A673 (cell line): ENCODE data around the gene KCNG2. TPM values are rescaled to one million over a fixed set of nuclear protein-coding genes. Genes with fewer than 3 reads are reported as not detected.

Experiments used
- BruUV-seq: library from RNA; stranded (reverse); fragments of 400-500 nt; replicated peaks from 2 replicates; lab custom pipeline; 2021; lab: Mats Ljungman, UMichigan
- CTCF ChIA-PET: fragments of 300-600 bp; sonication (Branson Sonifier 250); formaldehyde crosslinking; loops from one replicate; lab custom pipeline; 2022; ENCODE audit warnings: antibody characterized with exemption; lab: Charles Lee
- POLR2A ChIA-PET: fragments of 300-600 bp; sonication (Branson Sonifier 250); formaldehyde crosslinking; loops from one replicate; lab custom pipeline; 2022; ENCODE audit warnings: antibody characterized with exemption; ENCODE audit not compliant: low non-redundant PET; lab: Charles Lee
- DNase-seq: peaks from one replicate; pipeline ENCODE4 v3.0.0-alpha.2; 2015; ENCODE audit warnings: low spot score
- H3K27ac ChIP-seq: fragments of 200-600 bp; sonication (generic); 2 replicates; pipeline ENCODE4 v1.5.1; 2016; ENCODE audit warnings: mixed run types, low read depth, mild to moderate bottlenecking, mixed read lengths, antibody characterized with exemption, low read length; ENCODE audit not compliant: poor library complexity, severe bottlenecking
- H3K27me3 ChIP-seq: fragments of 200-600 bp; sonication (generic); replicated peaks from 2 replicates; pipeline ENCODE4 v1.6.1; 2017; ENCODE audit warnings: mixed run types, low read depth, mild to moderate bottlenecking, mixed read lengths, antibody characterized with exemption, low read length; ENCODE audit not compliant: insufficient read depth, poor library complexity
- H3K36me3 ChIP-seq: fragments of 200-600 bp; sonication (generic); 2 replicates; pipeline ENCODE4 v1.6.1; 2016; ENCODE audit warnings: mixed run types, mild to moderate bottlenecking, mixed read lengths, antibody characterized with exemption, low read length; ENCODE audit not compliant: insufficient read depth, poor library complexity, severe bottlenecking
- H3K4me1 ChIP-seq: fragments of 200-600 bp; sonication (generic); 2 replicates; pipeline ENCODE4 v1.6.1; 2017; ENCODE audit warnings: mixed run types, mild to moderate bottlenecking, mixed read lengths, antibody characterized with exemption, low read length; ENCODE audit not compliant: insufficient read depth, poor library complexity, severe bottlenecking
- H3K4me3 ChIP-seq: fragments of 200-600 bp; sonication (generic); 2 replicates; pipeline ENCODE4 v1.5.1; 2016; ENCODE audit warnings: low read depth, mixed run types, mild to moderate bottlenecking, mixed read lengths, low read length; ENCODE audit not compliant: poor library complexity, severe bottlenecking
- H3K9me3 ChIP-seq: fragments of 200-600 bp; sonication (generic); 2 replicates; pipeline ENCODE4 v1.6.1; 2016; ENCODE audit warnings: mixed run types, low read depth, mild to moderate bottlenecking, mixed read lengths, antibody characterized with exemption, low read length; ENCODE audit not compliant: poor library complexity, severe bottlenecking
- EZH2 ChIP-seq: fragments of 200-600 bp; sonication (generic); IDR thresholded peaks from 2 replicates; pipeline ENCODE4 v1.6.1; 2017; ENCODE audit warnings: borderline replicate concordance, low read depth, mild to moderate bottlenecking, mixed read lengths, antibody characterized with exemption, low read length; ENCODE audit not compliant: poor library complexity, severe bottlenecking
- intact Hi-C: fragments of 100-400 bp; cut with micrococcal nuclease; formaldehyde crosslinking; loops from one replicate; pipeline ENCODE4 v1.10.0; 2022; ENCODE audit not compliant: unreplicated experiment
- total RNA-seq: library from RNA; stranded (reverse); gene quantifications from 2 replicates; pipeline ENCODE4 v1.2.3, GENCODE V29; 2021
- TF ChIP-seq, protein P1 (sequence below): fragments of 300-800, 200-600 bp; sonication (generic); conservative IDR thresholded peaks from 2 replicates; pipeline ENCODE4 v1.5.1; 2017; ENCODE audit warnings: low read depth, mild to moderate bottlenecking, antibody characterized with exemption, low read length, moderate library complexity, mixed read lengths

The KCNG2 gene
- total RNA-seq, 1 experiment from 2014 or later, result not detected

DNA sequence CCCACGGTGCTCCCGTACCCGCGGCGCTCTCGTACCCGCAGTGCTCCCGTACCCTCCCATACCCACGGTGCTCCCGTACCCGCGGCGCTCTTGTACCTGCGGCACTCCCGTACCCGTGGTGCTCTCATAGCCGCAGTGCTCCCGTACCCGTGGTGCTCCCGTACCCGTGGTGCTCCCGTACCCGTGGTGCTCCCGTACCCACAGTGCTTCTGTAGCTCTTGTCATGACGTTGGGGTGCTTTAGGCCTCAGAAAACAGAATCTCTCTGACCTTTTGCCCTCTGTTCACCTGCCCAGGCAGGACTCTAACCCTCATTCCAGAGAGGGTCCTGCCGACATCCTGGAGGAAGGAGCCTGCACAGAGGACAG, 118.4 kb downstream of the KCNG2 start:
- H3K27me3 ChIP-seq, result no peaks in the 10 kb centered on the region
- ChIA-PET POLR2A (no interaction called here), CTCF (no interaction called here)
- peaks cover 7% of the 10 kb centered on the region for H3K36me3 ChIP-seq
- intact Hi-C loops, result no loop called here
- TF ChIP-seq EZH2, result no peak
- TF ChIP-seq, protein P1, sequence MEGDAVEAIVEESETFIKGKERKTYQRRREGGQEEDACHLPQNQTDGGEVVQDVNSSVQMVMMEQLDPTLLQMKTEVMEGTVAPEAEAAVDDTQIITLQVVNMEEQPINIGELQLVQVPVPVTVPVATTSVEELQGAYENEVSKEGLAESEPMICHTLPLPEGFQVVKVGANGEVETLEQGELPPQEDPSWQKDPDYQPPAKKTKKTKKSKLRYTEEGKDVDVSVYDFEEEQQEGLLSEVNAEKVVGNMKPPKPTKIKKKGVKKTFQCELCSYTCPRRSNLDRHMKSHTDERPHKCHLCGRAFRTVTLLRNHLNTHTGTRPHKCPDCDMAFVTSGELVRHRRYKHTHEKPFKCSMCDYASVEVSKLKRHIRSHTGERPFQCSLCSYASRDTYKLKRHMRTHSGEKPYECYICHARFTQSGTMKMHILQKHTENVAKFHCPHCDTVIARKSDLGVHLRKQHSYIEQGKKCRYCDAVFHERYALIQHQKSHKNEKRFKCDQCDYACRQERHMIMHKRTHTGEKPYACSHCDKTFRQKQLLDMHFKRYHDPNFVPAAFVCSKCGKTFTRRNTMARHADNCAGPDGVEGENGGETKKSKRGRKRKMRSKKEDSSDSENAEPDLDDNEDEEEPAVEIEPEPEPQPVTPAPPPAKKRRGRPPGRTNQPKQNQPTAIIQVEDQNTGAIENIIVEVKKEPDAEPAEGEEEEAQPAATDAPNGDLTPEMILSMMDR, result no peak
- H3K4me3 ChIP-seq, result no peak overlapping the region
- no peaks in the 10 kb centered on the region for H3K9me3 ChIP-seq
- no TSS peak for BruUV-seq
- no peak for DNase-seq
- H3K4me1 ChIP-seq, result no peaks in the 10 kb centered on the region
- H3K27ac ChIP-seq, result no peak overlapping the region

DNA sequence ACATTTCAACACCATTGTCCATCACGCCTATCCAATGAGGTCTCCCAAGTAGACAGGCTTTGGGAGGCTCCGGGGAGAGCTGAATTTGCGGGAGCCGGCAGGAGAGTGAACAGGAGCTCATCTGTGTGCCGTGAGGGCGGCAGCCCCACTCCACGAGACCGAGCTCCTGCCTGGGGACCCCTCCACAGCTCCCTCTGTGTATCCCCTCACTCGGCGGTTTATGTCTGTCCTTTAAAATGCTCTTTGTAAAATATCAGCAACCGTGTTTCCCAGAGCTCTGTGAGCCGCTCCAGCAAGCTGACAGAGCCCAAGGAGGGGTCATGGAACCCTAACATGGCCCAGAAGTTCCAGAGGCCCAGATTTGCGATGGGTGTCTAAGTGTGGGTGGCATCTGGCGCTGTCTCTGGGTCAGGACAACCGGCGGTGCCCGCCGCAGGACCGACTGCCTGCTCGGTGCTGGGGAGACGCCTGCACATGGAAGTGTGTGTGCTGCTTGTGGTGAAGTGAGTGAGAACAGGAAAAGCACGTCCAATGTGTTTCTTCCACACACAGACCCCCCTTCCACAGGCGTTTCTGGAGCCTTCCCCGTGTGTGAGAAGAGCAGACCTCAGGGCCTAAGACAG, 118.9 kb downstream of the KCNG2 start:
- H3K27me3 ChIP-seq, result no peaks in the 10 kb centered on the region
- no peak overlapping the region for H3K4me3 ChIP-seq
- BruUV-seq, result no TSS peak
- no peak for TF ChIP-seq EZH2
- TF ChIP-seq, protein P1, result no peak
- ChIA-PET POLR2A (no interaction called here), CTCF (no interaction called here)
- H3K4me1 ChIP-seq, result no peaks in the 10 kb centered on the region
- H3K36me3 ChIP-seq, result peaks cover 7% of the 10 kb centered on the region
- DNase-seq, result no peak
- intact Hi-C loops, result no loop called here
- H3K9me3 ChIP-seq, result no peaks in the 10 kb centered on the region
- no peak overlapping the region for H3K27ac ChIP-seq

GRCh38 chr18:79917169-79917852, 119.6 kb downstream of the KCNG2 start:
- H3K36me3 ChIP-seq, result peaks cover 7% of the 10 kb centered on the region
- no peaks in the 10 kb centered on the region for H3K4me1 ChIP-seq
- DNase-seq, result no peak
- BruUV-seq, result no TSS peak
- CTCF ChIA-PET, result no interaction called here
- H3K9me3 ChIP-seq, result no peaks in the 10 kb centered on the region
- intact Hi-C loops, result no loop called here
- H3K27me3 ChIP-seq, result no peaks in the 10 kb centered on the region
- POLR2A ChIA-PET, result no interaction called here
- no peak for TF ChIP-seq EZH2
- TF ChIP-seq, protein P1, result no peak
- H3K4me3 ChIP-seq, result no peak overlapping the region
- H3K27ac ChIP-seq, result no peak overlapping the region
